H4 (cell line): ENCODE data around the gene TNK2. TPM values are rescaled to one million over a fixed set of nuclear protein-coding genes. Genes with fewer than 3 reads are reported as not detected.

Experiments
- DNase-seq: peaks from one replicate; pipeline ENCODE4 v3.0.0-alpha.2; 2015; ENCODE audit warnings: low spot score
- total RNA-seq: library from RNA; depleted of rRNA; stranded (reverse); fragments of >200 nt; shearing (Covaris generic); gene quantifications from 2 replicates; pipeline ENCODE4 v1.2.3, GENCODE V29; 2014

TNK2 gene
- total RNA-seq, 1 experiment from 2014 or later = 3.7 TPM

- DNase-seq = no peak
Observed at GRCh38 chr3:195899701-195900435, 8.5 kb downstream of the TNK2 start.

GRCh38 chr3:195897853-195898415 lies 10.4 kb downstream of the TNK2 start:
- no peak for DNase-seq

GRCh38 chr3:195897081-195897852 lies 11.1 kb downstream of the TNK2 start:
- DNase-seq = peak; percentile 70

GRCh38 chr3:195896361-195897080 lies 11.8 kb downstream of the TNK2 start:
- peak; percentile 81 for DNase-seq

DNA sequence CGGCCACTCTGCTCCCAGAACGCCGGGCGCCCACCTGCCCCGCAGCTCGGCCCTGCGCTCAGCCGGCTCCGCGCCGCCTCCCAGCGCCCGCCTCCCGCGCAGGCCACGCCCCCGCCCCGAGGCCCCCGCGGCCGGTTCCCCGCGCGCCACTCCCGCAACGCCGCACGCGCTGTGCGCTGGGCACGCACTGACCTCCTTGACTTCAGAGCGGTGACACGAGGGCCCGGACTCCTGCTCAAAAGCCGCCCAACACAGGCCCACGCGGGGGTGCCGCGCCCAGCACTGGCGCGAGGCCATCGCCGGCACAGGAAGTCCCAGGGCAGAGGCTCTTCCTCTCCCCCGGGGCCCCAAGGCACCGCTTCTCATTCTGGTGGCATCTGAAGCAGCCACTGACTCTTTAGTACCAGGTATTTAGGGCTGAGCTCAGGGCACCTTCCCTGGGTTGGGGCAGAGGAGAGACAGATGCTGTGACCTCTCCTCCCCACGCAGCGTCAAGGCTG lies 12.4 kb downstream of the TNK2 start:
- DNase-seq = peak; percentile 51

GRCh38 chr3:195895078-195895860 lies 13.1 kb downstream of the TNK2 start:
- peak; percentile 77 for DNase-seq

GRCh38 chr3:195893916-195894465 lies 14.4 kb downstream of the TNK2 start:
- DNase-seq = no peak

DNA sequence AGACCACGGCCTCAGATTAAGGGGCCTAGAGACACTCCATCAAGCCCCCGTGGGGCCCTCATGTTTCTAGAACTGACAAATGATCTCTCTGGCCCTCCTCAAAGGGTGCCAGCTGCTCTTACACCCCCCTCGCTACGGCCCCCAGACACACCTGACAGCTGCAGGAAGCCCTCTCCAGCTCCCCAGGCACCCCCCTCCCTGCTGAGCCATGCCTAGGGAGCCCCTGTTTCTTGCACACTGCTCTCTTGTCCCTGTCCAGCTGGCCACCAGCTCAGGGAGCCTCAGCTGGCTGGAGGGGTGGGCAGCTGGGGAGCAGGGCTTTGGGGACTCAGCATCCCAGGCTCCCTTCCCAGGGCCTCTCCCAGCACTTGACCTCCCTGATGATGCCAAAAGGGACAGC lies 14.8 kb downstream of the TNK2 start:
- no peak for DNase-seq

DNA sequence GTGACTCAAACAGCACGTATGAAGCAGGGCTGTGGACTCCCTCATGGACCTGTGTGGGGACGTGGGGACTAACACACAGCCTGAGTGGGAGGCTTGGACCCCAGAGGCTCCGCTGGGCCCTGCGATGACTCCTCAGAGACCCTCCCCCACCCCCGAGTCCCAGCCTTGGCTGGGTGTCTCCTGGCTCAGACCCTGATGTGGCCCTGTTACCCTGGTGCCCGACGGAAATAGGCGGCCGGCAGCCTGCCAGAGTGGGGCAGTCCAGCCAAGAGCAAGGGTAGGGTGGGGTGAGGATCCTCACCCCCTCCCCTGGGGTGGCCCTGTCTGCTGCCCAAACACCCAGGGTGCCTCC lies 15.3 kb downstream of the TNK2 start:
- no peak for DNase-seq

DNA sequence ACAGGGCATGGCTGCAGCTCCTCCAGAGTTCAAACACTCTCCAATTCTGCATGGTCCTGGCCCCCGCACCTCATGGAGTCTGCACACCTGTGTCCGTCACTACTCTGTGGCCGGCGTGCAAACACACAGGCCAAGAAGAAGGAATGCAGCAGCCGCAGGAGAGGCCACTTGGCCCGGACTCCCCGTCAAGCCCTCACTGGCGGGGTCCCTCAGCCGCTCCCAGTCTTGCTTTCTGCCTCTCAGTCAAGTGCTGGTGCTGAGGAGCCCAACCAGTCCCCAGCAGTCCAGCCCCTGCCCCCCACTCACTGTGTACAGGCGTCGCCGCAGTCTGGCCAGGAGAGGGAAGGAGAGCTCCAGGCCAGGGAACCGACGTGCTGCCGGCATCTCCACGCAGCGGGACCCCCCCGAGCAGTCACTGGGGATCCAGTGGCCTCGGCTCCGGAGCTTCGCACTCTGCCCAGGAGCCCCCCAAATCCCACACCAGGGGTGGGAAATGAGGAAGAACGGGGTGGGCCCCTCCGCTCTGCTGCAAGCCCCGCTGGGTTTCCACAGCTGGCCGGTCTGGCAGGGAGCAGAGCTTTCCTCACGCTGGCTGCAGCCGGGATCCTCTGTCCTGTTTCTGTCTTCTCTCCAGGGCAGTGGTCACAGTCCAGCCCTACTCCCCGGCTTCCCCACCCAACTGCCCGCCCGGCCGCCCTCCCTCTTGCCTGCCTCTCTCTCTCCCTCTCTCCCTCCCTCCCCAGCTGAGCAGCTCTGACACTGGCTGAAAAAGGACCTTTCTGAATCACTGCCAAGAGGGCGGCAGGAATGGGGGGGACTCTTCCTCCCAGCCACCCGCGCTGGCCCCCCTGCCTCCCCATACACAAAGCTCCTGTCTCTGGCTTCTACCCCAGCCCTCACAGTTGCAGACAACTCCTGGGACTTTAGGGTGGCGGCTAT lies 16.0 kb downstream of the TNK2 start:
- no peak for DNase-seq

DNA sequence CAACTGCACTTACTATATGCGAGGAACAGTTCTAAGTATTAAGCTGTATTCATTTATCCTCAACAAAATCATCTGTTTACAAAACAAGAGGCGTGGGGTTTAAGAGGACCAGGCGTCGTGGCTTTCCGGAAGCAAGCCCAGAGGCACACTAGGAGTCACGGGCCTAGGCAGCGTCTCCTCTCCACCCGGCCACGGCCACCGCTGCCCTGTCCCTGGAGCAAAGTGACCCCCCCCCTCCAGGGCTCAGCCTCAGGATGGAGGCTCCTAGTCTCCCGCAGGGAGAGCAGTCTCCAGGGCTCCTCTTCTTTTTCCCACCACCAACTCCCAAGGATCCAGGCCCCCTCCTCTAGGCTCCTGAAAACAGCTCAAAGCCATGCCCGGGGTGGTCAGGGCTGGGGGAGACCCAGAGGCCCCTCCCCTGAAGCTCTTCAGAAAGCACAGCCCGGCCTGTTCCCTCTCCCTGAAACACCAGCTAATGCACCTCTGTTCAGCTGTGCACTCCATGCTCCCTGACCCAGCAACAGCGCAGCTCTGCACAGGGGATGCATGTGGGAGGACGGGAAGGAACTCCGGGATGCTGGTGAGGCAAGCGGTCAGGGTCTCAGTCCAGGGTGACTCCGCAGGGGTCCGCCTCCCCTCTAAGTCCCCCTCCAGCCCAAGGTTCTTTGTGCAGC lies 16.8 kb downstream of the TNK2 start:
- no peak for DNase-seq

- no peak for DNase-seq
Observed at GRCh38 chr3:195889870-195890295, 18.5 kb downstream of the TNK2 start.

DNA sequence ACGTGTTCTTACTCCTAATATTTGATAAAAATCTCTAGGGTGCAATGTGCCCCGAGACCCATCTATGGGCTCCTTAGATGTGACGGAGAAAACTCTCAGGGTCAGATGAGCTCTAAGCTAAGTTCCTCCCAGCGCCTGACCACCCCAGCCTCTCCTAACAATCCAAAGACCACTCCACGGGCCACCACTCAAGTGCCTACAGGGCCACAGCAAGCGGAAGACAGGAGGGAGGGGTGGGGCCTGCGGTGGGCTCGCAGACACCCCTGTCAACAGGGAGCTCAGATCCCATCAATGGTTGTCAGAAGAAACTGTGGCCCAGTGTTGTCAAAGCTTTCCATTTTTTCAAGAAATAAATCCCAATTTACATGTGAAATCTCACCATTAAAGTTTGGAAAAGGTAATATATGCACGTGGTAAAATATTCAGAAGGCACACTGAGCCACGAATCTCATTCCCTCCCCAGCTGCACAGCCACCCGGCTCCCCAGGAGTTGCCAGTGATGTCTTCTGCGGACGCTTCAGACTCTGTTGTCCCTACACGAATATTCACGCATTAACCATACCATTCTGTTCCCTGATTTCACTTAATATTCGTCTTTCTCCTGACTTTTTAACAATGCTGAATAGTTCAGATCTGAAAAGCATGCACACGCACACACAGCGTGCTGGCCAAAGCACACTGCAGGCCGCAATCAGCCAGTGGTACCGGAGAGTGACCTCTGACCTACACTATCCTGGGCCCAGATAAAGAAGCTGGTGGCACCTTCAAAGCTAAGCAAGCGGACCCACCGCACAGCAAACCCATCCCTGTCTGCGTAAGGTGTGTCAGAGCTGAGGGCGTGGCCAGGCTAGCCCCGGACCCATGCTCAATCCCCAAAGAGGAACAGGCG lies 19.1 kb downstream of the TNK2 start:
- no peak for DNase-seq

- DNase-seq = no peak
Observed at GRCh38 chr3:195888311-195888761, 20.0 kb downstream of the TNK2 start.

GRCh38 chr3:195887670-195888069 lies 20.7 kb downstream of the TNK2 start:
- DNase-seq = no peak

DNA sequence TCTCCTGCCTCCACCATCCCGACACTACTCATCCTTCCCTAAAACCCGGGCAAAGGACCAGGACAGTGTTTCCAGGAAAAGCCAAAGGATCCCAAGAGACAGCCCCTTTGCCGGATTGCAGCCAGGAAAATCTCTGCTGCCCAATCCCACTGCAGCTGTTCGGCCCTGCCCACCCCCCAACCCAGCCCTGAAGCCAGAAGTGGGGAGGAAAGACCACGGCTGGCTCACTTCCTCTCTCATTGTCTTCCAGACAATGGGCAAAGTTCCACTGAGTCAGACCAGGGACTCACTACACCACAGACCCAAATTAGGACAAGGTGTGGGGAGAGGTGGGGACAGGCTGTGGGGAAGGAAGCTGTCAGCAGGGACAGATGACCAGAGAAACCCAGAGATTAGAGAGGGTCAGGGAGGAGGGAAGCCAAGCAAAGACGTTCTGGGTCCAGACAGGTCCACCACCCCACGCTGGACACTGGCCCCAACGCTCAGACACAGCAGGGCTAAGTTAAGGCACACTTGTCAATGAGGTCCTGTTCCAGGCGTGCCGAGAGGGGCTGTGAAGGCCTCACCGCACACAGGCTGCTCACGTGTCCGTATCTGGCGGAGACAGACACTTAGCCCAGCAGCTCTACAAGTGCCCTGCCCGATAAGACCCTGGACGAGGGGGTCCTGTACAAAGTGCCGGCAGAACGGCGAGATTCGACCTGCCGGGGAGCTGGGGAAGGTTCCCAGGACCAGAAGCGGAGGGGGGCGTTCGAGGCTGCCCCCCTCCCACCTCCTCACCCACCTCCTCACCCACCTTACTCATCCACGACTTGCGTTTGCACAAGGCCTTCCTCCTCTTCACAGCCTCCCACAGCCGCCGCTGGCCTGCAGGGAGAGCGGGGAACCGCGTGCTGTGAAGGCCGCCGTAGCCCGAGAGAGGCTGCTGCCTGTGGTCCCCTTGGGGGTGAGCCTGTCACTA lies 21.9 kb downstream of the TNK2 start:
- DNase-seq = no peak
